ENCODE results near the gene ZNF568.

DNA sequence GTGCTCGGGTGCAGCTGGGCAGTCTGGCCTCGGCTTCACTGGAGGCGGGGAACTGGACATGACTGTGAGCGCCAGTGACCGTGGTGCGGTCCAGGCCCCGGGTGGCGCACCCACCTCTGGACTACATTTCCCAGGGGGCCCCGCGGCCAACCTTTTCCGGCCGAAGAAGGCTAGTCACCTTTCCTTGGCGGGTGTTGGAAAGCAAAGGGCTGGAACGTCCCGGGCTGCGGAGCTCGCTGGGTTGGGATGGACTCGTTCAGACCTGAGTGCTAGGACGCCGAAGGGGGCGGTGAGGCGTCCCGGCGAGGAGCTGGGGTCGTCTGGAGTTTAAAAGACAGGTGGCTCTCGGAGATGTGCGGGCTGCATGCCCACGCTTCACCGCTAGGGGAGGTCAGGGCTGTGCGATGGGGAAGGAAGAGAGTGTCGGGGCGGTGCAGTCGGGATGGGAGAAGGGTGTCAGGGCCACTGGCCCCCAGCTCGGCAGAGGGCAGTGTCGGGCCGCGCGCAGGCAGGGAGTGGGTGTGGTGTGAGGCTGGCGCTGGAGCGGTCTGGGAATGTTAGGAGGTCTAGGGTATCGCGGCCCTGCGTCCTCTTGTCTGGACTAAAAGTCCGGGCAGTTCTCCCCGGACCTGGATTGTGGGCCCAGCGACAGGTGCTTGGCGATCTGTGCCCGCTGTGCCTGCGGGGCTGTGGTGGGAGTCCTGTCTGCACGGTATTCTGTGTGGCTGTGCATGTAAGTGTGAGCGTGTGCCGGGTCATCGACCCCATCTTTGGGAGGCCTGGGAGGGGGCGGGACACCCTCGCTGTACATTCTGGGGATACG lies 57.1 kb downstream of the ZNF568 start:
- TF ChIP-seq EZH2 (IDR thresholded peaks at IDR 0.05; ENCODE audit: insufficient read depth, poor library complexity, severe bottlenecking) (no peak), EZH2phosphoT487 (IDR thresholded peaks at IDR 0.05; ENCODE audit: insufficient read depth, low read depth) (no peak)
